AG09309 (cell line): ENCODE measurements around the gene SYT11.

Experiments used
- DNase-seq: peaks from one replicate; pipeline ENCODE4 v3.0.0-alpha.2; 2010; ENCODE audit warnings: low read depth
- H3K4me3 ChIP-seq: 2 replicates; pipeline ENCODE4 v1.5.1; 2011; ENCODE audit warnings: mild to moderate bottlenecking, low read depth, low read length, moderate library complexity; ENCODE audit not compliant: control insufficient read depth
- TF ChIP-seq, protein P1 (sequence below): IDR thresholded peaks from 2 replicates; pipeline ENCODE4 v1.5.1; 2011; ENCODE audit warnings: mild to moderate bottlenecking, low read depth, low read length, inconsistent platforms; ENCODE audit not compliant: insufficient read depth, control insufficient read depth; ENCODE audit errors: missing control alignments

Gene SYT11

GRCh38 chr1:155911156-155912055 lies 52.0 kb downstream of the SYT11 start, which contains the start of gene RIT1:
RIT1 (minus strand) TSS chr1:155911349; CDS start chr1:155910761, 588 bp downstream.
- TF ChIP-seq, protein P1, sequence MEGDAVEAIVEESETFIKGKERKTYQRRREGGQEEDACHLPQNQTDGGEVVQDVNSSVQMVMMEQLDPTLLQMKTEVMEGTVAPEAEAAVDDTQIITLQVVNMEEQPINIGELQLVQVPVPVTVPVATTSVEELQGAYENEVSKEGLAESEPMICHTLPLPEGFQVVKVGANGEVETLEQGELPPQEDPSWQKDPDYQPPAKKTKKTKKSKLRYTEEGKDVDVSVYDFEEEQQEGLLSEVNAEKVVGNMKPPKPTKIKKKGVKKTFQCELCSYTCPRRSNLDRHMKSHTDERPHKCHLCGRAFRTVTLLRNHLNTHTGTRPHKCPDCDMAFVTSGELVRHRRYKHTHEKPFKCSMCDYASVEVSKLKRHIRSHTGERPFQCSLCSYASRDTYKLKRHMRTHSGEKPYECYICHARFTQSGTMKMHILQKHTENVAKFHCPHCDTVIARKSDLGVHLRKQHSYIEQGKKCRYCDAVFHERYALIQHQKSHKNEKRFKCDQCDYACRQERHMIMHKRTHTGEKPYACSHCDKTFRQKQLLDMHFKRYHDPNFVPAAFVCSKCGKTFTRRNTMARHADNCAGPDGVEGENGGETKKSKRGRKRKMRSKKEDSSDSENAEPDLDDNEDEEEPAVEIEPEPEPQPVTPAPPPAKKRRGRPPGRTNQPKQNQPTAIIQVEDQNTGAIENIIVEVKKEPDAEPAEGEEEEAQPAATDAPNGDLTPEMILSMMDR, result no peak
- DNase-seq, result peak; percentile 14
- H3K4me3 ChIP-seq, result peak within 1 kb of the TSS; percentile 43

DNA sequence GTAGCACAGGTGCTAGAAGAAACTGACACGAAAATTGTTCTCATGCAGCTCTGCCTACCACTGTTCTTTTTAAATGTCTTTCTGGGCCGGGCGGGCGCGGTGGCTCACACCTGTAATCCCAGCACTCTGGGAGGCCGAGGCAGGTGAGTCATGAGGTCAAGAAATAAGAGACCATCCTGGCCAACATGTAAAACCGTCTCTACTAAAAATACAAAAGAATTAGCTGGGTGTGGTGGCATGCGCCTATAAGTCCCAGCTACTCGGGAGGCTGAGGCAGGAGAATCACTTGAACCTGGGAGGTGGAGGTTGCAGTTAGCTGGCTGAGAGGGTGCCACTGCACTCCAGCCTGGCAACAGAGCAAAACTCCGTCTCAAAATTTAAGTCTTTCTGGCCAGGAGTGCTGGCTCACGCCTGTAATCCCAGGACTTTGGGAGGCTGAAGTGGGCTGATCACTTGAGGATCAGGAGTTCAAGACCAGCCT lies 52.7 kb downstream of the SYT11 start:
- DNase-seq, result no peak
- TF ChIP-seq, protein P1, result no peak
- H3K4me3 ChIP-seq, result no peak overlapping the region

GRCh38 chr1:155913969-155914757 lies 54.8 kb downstream of the SYT11 start:
- DNase-seq, result no peak
- TF ChIP-seq, protein P1, result no peak
- H3K4me3 ChIP-seq, result no peak overlapping the region

DNA sequence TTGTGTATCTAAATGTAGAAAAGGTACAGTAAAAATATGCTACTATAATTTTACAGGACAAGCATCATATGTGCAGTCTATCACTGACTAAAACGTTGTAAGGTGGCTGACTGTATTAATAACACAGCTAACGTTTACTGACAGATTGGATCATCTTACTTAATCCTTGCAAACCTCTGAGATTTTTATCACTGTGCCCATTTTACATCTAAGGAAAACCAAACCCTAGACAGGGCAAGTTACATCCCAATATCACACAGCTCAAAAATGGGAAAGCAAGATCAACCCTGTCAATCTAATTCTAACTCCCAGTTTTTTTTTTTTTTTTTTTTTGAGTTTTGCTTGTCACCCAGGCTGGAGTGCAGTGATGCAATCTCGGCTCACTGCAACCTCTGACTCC lies 59.3 kb downstream of the SYT11 start:
- no peak overlapping the region for H3K4me3 ChIP-seq
- DNase-seq, result no peak
- TF ChIP-seq, protein P1, result no peak

DNA sequence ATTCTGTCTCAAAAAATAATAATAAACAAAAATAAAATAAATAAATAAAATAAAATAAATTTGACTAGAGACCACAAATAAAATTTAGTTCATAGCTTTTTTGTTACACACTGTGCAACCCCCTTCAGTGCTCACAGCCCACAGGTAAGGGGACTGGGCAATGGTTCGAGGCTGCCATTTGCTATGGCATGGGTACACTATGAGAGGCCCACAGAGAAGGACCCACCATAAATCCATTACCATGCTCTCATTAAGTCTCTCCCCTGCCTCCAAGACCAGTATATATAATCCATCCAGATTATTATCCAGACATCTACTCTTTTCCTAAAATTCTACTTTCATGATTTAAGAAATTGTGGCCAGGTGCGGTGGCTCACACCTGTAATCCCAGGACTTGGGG lies 60.4 kb downstream of the SYT11 start:
- DNase-seq, result no peak
- TF ChIP-seq, protein P1, result no peak
- no peak overlapping the region for H3K4me3 ChIP-seq

- no peak for DNase-seq
- TF ChIP-seq, protein P1, result no peak
- H3K4me3 ChIP-seq, result no peak overlapping the region
These were observed 61.4 kb downstream of the SYT11 start for GRCh38 chr1:155920717-155921116.
